OCI-LY7 (cell line): ENCODE data around the gene BTNL3. TPM values are rescaled to one million over a fixed set of nuclear protein-coding genes. Genes with fewer than 3 reads are reported as not detected.

Experiments used
- BruUV-seq: library from RNA; stranded (reverse); fragments of 400-500 nt; replicated peaks from 2 replicates; lab custom pipeline; 2021; lab: Mats Ljungman, UMichigan
- CTCF ChIA-PET: fragments of 300-600 bp; sonication (Branson Sonifier 250); formaldehyde crosslinking; loops from one replicate; lab custom pipeline; 2022; ENCODE audit warnings: antibody characterized with exemption; ENCODE audit not compliant: unreplicated experiment; lab: Charles Lee
- POLR2A ChIA-PET: fragments of 300-600 bp; sonication (Branson Sonifier 250); formaldehyde crosslinking; loops from one replicate; lab custom pipeline; 2022; ENCODE audit warnings: antibody characterized with exemption; lab: Charles Lee
- DNase-seq: peaks from one replicate; pipeline ENCODE4 v3.0.0-alpha.2; 2015; ENCODE audit warnings: low spot score
- H2AFZ ChIP-seq: fragments of 200-600 bp; sonication (generic), shearing (Covaris generic); 2 replicates; pipeline ENCODE4 v1.6.1; 2014; ENCODE audit warnings: mild to moderate bottlenecking, antibody characterized with exemption, low read length, moderate library complexity
- H3K27ac ChIP-seq: fragments of 200-600 bp; sonication (generic); 2 replicates; pipeline ENCODE4 v1.5.1; 2014; ENCODE audit warnings: mixed run types, low read depth, mild to moderate bottlenecking, moderate library complexity, low read length, inconsistent platforms; ENCODE audit not compliant: poor library complexity, severe bottlenecking
- H3K36me3 ChIP-seq: fragments of 200-600 bp; sonication (generic); 2 replicates; pipeline ENCODE4 v1.6.1; 2014; ENCODE audit warnings: mild to moderate bottlenecking, antibody characterized with exemption, low read length, moderate library complexity, mixed read lengths; ENCODE audit not compliant: insufficient read depth
- H3K4me1 ChIP-seq: fragments of 200-600 bp; sonication (generic); 2 replicates; pipeline ENCODE4 v1.5.1; 2014; ENCODE audit warnings: mild to moderate bottlenecking, low read length; ENCODE audit not compliant: insufficient read depth, poor library complexity, severe bottlenecking
- H3K4me2 ChIP-seq: fragments of 200-600 bp; sonication (generic); 2 replicates; pipeline ENCODE4 v1.6.1; 2014; ENCODE audit warnings: mild to moderate bottlenecking, low read length
- H3K4me3 ChIP-seq: fragments of 200-600 bp; sonication (generic); 2 replicates; pipeline ENCODE4 v1.5.1; 2014; ENCODE audit warnings: mild to moderate bottlenecking, low read depth, low read length; ENCODE audit not compliant: poor library complexity, severe bottlenecking
- H3K79me2 ChIP-seq: fragments of 200-600 bp; sonication (generic); 2 replicates; pipeline ENCODE4 v1.6.1; 2016; ENCODE audit warnings: low read depth, mild to moderate bottlenecking, low read length, moderate library complexity, mixed read lengths; ENCODE audit not compliant: insufficient read depth
- H3K9me2 ChIP-seq: fragments of 200-600 bp; sonication (generic); 2 replicates; pipeline ENCODE4 v1.6.1; 2016; ENCODE audit warnings: mild to moderate bottlenecking, low read length, mixed read lengths; ENCODE audit not compliant: insufficient read depth
- H3K9me3 ChIP-seq: fragments of 200-600 bp; sonication (generic); 2 replicates; pipeline ENCODE4 v1.6.1; 2014; ENCODE audit warnings: mild to moderate bottlenecking, mixed run types, low read length, mixed read lengths
- H4K20me1 ChIP-seq: fragments of 200-600 bp; sonication (generic); 2 replicates; pipeline ENCODE4 v1.6.1; 2014; ENCODE audit warnings: mild to moderate bottlenecking, antibody characterized with exemption, low read length, moderate library complexity, mixed read lengths; ENCODE audit not compliant: insufficient read depth
- CTCF ChIP-seq: fragments of 200-600 bp; sonication (generic); conservative IDR thresholded peaks from 2 replicates; pipeline ENCODE4 v1.5.1; 2014; ENCODE audit warnings: mild to moderate bottlenecking, antibody characterized with exemption, low read length, moderate library complexity, mixed read lengths
- EZH2phosphoT487 ChIP-seq: fragments of 200-600 bp; sonication (generic); IDR thresholded peaks from 2 replicates; pipeline ENCODE4 v1.6.1; 2018; ENCODE audit warnings: low read depth, borderline replicate concordance, mild to moderate bottlenecking, mixed run types, antibody characterized with exemption, low read length, moderate library complexity, mixed read lengths
- intact Hi-C: fragments of 100-400 bp; cut with micrococcal nuclease; formaldehyde crosslinking; loops from one replicate; pipeline ENCODE4 v1.10.0; 2022; ENCODE audit not compliant: unreplicated experiment
- total RNA-seq, 2 experiments: library from RNA; depleted of rRNA in 1 of 2; stranded (reverse); fragments of >200 nt in 1 of 2; shearing (Covaris generic) in 1 of 2; gene quantifications; 2 replicates each; pipeline ENCODE4 v1.2.3, GENCODE V29; 2014 to 2022

Gene BTNL3
- total RNA-seq, 2 experiments from 2014 or later: not detected

GRCh38 chr5:180982008-180982741 is 6.5 kb upstream of the BTNL3 start:
- Histone ChIP-seq H4K20me1 (no peaks in the 10 kb centered on the region), H3K9me2 (no peaks in the 10 kb centered on the region), H3K79me2 (no peaks in the 10 kb centered on the region), H3K4me3 (no peak overlapping the region), H2AFZ (no peak overlapping the region), H3K27ac (no peak overlapping the region), H3K36me3 (no peaks in the 10 kb centered on the region), H3K4me2 (no peak overlapping the region), H3K4me1 (no peaks in the 10 kb centered on the region), H3K9me3 (no peaks in the 10 kb centered on the region)
- ChIA-PET CTCF (no interaction called here), POLR2A (interaction anchor here (0.6 kb wide), 1 partner anchor 259 kb away, joined by 5 read pairs; no protein-coding TSS in a partner anchor)
- no TSS peak for BruUV-seq
- intact Hi-C loops: no loop called here
- TF ChIP-seq EZH2phosphoT487 (no peak), CTCF (no peak)
- no peak for DNase-seq

- Histone ChIP-seq H2AFZ (no peak overlapping the region), H3K9me2 (no peaks in the 10 kb centered on the region), H3K9me3 (no peaks in the 10 kb centered on the region), H3K36me3 (no peaks in the 10 kb centered on the region), H4K20me1 (no peaks in the 10 kb centered on the region), H3K4me2 (no peak overlapping the region), H3K79me2 (no peaks in the 10 kb centered on the region), H3K4me3 (no peak overlapping the region), H3K27ac (no peak overlapping the region), H3K4me1 (peaks cover 5% of the 10 kb centered on the region)
- TF ChIP-seq CTCF (no peak), EZH2phosphoT487 (no peak)
- intact Hi-C loops: no loop called here
- POLR2A ChIA-PET: no interaction called here
- BruUV-seq: no TSS peak
- CTCF ChIA-PET: no interaction called here
- no peak for DNase-seq
Measured at GRCh38 chr5:180988016-180988415, 630 bp upstream of the BTNL3 start.
